ENCODE data around the gene NDUFB5.

Gene NDUFB5

DNA sequence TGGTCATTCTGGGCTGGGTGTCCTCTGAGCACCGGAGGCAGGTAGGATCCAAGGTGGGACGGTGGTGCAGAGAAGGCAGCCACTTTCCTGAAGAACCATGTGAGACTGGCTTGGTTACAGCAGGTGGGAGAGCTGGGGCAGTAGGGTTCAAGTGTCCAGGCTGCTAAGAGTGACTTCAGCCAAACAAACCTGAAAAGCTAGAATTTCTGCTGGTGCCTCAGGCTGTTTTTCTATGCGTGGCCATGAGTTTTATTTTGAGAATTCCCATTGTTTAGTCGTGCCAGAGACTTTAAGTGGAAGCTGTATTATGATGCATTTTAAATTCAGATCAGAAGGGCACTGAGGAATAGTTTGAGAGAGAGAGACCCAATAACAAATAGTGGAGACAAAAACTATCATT, 68.3 kb downstream of the NDUFB5 start:
- H3F3A ChIP-seq (ENCODE audit: insufficient read depth), result peaks cover 3% of the 10 kb centered on the region; the same call in 1 of the 2 replicates
- no peak overlapping the region for H3K4me3 ChIP-seq (ENCODE audit: insufficient read depth, low read length, poor library complexity, severe bottlenecking)
- H3K9me2 ChIP-seq (replicated peaks; ENCODE audit: insufficient read depth, low read length), result no peaks in the 10 kb centered on the region
- no peaks in the 10 kb centered on the region for H3K9me3 ChIP-seq (ENCODE audit: insufficient read depth, low read length)
- no peak overlapping the region for H2AFZ ChIP-seq (ENCODE audit: low read depth, low read length, severe bottlenecking)
- H3K27me3 ChIP-seq (ENCODE audit: low read length), result no peaks in the 10 kb centered on the region
- no peak overlapping the region for H3K27ac ChIP-seq (ENCODE audit: low read depth, low read length)
- no peak overlapping the region for H3K4me2 ChIP-seq (ENCODE audit: low read depth, low read length, poor library complexity, severe bottlenecking)
- H4K20me1 ChIP-seq (ENCODE audit: low read depth, low read length), result peaks cover 4% of the 10 kb centered on the region; the same call in 1 of the 2 replicates
- TF ChIP-seq EZH2phosphoT487 (conservative IDR thresholded peaks at IDR 0.05; ENCODE audit: low read length), result no peak
- TF ChIP-seq, protein P1, sequence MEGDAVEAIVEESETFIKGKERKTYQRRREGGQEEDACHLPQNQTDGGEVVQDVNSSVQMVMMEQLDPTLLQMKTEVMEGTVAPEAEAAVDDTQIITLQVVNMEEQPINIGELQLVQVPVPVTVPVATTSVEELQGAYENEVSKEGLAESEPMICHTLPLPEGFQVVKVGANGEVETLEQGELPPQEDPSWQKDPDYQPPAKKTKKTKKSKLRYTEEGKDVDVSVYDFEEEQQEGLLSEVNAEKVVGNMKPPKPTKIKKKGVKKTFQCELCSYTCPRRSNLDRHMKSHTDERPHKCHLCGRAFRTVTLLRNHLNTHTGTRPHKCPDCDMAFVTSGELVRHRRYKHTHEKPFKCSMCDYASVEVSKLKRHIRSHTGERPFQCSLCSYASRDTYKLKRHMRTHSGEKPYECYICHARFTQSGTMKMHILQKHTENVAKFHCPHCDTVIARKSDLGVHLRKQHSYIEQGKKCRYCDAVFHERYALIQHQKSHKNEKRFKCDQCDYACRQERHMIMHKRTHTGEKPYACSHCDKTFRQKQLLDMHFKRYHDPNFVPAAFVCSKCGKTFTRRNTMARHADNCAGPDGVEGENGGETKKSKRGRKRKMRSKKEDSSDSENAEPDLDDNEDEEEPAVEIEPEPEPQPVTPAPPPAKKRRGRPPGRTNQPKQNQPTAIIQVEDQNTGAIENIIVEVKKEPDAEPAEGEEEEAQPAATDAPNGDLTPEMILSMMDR (IDR thresholded peaks at IDR 0.05; ENCODE audit: insufficient read depth, low read length, poor library complexity, severe bottlenecking), result no peak
- no peaks in the 10 kb centered on the region for H3K36me3 ChIP-seq (ENCODE audit: low read length)
- no peak overlapping the region for H3K9ac ChIP-seq (ENCODE audit: low read length)
- peaks cover 90% of the 10 kb centered on the region for H3K79me2 ChIP-seq (ENCODE audit: insufficient read depth, low read length)

DNA sequence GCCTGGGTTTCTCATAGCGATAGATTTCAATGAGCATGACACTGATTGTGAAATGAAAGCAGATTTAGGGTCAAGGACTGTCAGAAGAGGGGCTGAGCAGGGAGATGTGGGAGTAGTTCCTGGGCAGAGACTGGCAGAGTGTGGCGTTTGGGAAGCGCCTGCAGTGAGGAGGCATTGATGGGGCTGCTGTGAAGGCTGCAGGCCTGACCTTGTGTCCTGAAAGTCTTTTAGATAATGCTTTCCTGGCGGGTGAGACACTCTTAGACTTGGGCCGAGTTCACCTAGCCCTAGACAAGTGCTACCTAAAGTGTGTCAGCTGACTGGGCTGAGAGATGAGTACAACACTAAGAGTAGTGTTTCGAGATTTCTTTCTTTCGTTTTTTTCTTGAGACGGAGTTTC, 68.9 kb downstream of the NDUFB5 start:
- H2AFZ ChIP-seq (ENCODE audit: low read depth, low read length, severe bottlenecking), result no peak overlapping the region
- H3K9ac ChIP-seq (ENCODE audit: low read length), result no peak overlapping the region
- no peak for TF ChIP-seq EZH2phosphoT487 (conservative IDR thresholded peaks at IDR 0.05; ENCODE audit: low read length)
- TF ChIP-seq, protein P1 (IDR thresholded peaks at IDR 0.05; ENCODE audit: insufficient read depth, low read length, poor library complexity, severe bottlenecking), result no peak
- H3K4me3 ChIP-seq (ENCODE audit: insufficient read depth, low read length, poor library complexity, severe bottlenecking), result no peak overlapping the region
- H3K36me3 ChIP-seq (ENCODE audit: low read length), result no peaks in the 10 kb centered on the region
- no peak overlapping the region for H3K4me2 ChIP-seq (ENCODE audit: low read depth, low read length, poor library complexity, severe bottlenecking)
- H3F3A ChIP-seq (ENCODE audit: insufficient read depth), result peaks cover 3% of the 10 kb centered on the region; the same call in 1 of the 2 replicates
- H3K27me3 ChIP-seq (ENCODE audit: low read length), result no peaks in the 10 kb centered on the region
- peaks cover 4% of the 10 kb centered on the region; the same call in 1 of the 2 replicates for H4K20me1 ChIP-seq (ENCODE audit: low read depth, low read length)
- no peaks in the 10 kb centered on the region for H3K9me2 ChIP-seq (replicated peaks; ENCODE audit: insufficient read depth, low read length)
- H3K79me2 ChIP-seq (ENCODE audit: insufficient read depth, low read length), result peaks cover 90% of the 10 kb centered on the region
- no peak overlapping the region for H3K27ac ChIP-seq (ENCODE audit: low read depth, low read length)
- no peaks in the 10 kb centered on the region for H3K9me3 ChIP-seq (ENCODE audit: insufficient read depth, low read length)

DNA sequence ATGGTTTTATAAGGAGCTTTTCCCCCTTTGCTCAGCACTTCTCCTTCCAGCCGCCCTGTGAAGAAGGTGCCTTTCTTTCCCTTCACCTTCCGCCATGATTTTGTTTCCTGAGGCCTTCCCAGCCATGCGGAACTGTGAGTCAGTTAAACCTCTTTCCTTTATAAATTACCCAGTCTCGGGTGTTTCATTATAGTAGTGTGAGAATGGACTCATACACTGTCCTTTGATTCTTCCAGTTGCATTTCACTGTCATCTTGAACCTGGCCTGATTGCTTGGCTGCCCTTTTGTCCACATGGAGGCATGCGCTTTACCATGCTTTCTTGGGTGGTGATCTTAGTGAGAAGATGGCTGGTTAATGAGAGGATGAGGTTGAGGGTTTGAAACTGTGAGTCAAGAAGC, 71.5 kb downstream of the NDUFB5 start:
- no peak overlapping the region for H3K4me3 ChIP-seq (ENCODE audit: insufficient read depth, low read length, poor library complexity, severe bottlenecking)
- H3K9me3 ChIP-seq (ENCODE audit: insufficient read depth, low read length), result no peaks in the 10 kb centered on the region
- H2AFZ ChIP-seq (ENCODE audit: low read depth, low read length, severe bottlenecking), result no peak overlapping the region
- no peaks in the 10 kb centered on the region for H3K27me3 ChIP-seq (ENCODE audit: low read length)
- H3F3A ChIP-seq (ENCODE audit: insufficient read depth), result peaks cover 3% of the 10 kb centered on the region; the same call in 1 of the 2 replicates
- H3K4me2 ChIP-seq (ENCODE audit: low read depth, low read length, poor library complexity, severe bottlenecking), result no peak overlapping the region
- TF ChIP-seq EZH2phosphoT487 (conservative IDR thresholded peaks at IDR 0.05; ENCODE audit: low read length), result no peak
- TF ChIP-seq, protein P1 (IDR thresholded peaks at IDR 0.05; ENCODE audit: insufficient read depth, low read length, poor library complexity, severe bottlenecking), result no peak
- H3K9ac ChIP-seq (ENCODE audit: low read length), result no peak overlapping the region
- peaks cover 92% of the 10 kb centered on the region for H3K79me2 ChIP-seq (ENCODE audit: insufficient read depth, low read length)
- no peak overlapping the region for H3K27ac ChIP-seq (ENCODE audit: low read depth, low read length)
- H3K9me2 ChIP-seq (replicated peaks; ENCODE audit: insufficient read depth, low read length), result no peaks in the 10 kb centered on the region
- peaks cover 4% of the 10 kb centered on the region; the same call in 1 of the 2 replicates for H4K20me1 ChIP-seq (ENCODE audit: low read depth, low read length)
- no peaks in the 10 kb centered on the region for H3K36me3 ChIP-seq (ENCODE audit: low read length)
